Epithelial cell of esophagus (primary cell): ENCODE results near the gene FTO.

ENCODE experiments used
- DNase-seq: peaks from one replicate; pipeline ENCODE4 v3.0.0; 2010; ENCODE audit warnings: low read depth
- H3K4me3 ChIP-seq: 2 replicates; pipeline ENCODE4 v1.5.1; 2011; ENCODE audit warnings: mild to moderate bottlenecking, low read length, control low read depth
- CTCF ChIP-seq: IDR thresholded peaks from 2 replicates; pipeline ENCODE4 v1.5.1; 2011; ENCODE audit warnings: low read depth, mild to moderate bottlenecking, low read length, control low read depth, inconsistent platforms; ENCODE audit not compliant: insufficient read depth; ENCODE audit errors: missing control alignments

Gene FTO

DNA sequence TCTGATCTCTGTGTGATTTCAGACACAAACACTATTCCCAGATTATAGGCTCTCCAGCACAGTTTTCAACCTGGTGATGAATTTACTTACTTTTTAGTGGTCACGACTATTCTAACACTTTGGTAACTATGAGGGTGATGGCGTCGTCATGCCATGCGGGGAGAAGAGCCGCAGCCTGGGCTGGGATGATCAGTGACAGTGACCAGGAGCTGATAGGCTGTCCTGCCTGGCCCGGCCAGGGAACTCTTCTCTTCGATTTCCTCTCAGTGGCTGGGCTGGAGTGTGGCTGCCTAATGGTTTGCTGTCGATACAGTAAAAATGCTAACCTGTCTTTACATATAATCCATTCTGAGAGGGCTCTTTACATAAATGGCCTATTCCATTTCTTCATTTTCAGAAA, 469.5 kb downstream of the FTO start:
- no peak for DNase-seq
- TF ChIP-seq CTCF, result no peak
- H3K4me3 ChIP-seq, result no peak overlapping the region

DNA sequence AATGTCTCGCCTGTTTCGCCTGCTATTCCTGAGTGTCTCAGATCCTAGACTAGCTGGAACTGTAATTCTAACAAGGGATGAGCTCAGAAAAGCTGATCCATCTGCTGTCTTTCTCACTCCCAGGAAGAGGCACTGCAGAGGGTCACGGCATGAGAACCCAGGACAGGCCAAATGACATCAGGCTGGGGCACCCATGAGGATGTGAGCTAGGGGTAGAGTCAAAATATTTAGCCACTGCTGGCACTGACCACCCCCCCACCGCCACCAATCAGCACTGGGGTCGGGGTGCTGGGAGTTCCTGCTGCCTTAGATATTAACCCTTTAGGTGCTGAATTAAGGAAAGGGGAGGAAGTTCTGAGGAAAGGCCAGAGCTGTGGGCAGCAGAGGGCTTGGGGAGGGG, 470.2 kb downstream of the FTO start:
- DNase-seq, result no peak

DNA sequence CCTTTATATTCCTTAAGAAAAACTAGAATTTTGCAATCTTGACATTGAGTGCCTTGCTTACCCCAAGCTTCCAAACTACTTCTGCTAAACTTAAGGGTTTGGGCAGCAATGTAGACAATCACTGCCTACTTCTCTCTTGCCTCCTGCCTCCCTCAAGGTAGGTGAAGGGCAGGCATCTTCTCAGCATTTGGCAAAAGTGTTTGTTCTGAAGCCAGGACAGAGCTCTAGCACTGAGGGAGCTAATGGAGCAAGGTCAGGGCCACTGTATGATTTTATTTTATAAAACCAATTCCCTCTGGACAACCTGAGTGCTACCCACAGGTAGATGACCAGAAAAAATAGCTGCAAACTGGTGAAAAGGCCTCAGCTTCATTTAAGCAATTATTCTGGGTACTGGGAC, 470.8 kb downstream of the FTO start:
- H3K4me3 ChIP-seq, result no peak overlapping the region
- no peak for DNase-seq
- TF ChIP-seq CTCF, result no peak

More for the DNA sequence above, 470.2 kb downstream of the FTO start:
- H3K4me3 ChIP-seq, result no peak overlapping the region
- no peak for TF ChIP-seq CTCF

DNA sequence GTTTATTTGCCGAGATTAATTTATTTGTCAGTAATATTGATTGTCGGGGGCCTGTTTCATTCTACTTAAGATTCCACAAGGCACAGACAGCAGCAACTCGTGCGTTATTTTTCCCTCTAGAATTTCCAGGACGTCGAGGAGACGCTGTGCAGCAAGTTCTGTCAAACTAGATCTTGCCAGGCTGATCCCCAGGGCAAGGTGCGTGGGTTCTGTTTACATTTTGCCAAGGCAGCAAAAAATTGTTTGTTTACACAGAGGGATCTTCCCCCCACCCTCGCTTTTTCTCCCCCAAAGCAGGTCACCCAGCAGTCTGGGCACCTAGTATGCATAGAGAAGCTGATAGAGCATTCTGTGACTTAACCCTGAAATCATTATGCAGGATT, 471.2 kb downstream of the FTO start:
- H3K4me3 ChIP-seq, result no peak overlapping the region
- DNase-seq, result no peak

DNA sequence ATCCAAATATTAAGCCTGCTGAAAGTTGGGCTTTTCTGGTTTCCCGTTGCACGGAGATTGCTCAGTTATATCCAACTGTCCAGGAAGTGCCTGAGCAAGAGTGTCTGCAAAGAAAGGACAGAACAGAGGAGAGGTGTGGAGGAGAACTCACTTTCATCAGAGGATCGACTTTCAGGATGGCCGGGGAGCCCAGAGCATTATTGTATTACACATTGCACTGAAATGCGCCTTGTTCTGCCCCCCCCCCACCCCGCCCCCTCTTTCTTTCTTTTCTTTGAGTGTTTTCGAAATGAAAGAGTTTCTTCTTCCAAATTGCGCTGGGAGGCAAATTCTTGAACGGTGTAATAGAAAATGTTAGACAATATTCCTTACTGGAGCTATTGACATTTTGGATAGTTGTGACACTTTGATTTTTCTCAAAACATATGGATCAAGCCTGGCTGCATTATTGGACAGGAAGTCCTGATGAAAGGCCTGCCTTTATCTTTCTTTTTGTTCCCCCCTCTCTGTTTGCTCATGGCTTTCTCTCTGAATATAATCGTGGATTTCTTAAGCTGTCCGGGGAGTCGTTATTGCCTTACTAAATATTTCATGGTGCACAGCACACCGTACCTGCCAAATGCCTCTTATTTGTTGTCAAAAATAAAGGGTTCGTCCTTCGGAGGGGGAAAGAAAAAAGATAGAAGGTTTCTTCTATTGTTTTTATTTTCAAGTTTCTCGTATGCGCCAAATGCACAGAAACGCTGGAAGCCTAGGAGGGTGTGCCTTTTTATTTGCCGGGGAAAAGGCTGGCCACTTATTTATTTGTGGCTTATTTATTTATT, 471.8 kb downstream of the FTO start:
- no peak for TF ChIP-seq CTCF
- DNase-seq, result peak; percentile 34
- H3K4me3 ChIP-seq, result no peak overlapping the region

More for the DNA sequence above, 471.2 kb downstream of the FTO start:
- TF ChIP-seq CTCF, result no peak

- no peak overlapping the region for H3K4me3 ChIP-seq
- no peak for DNase-seq
- TF ChIP-seq CTCF, result no peak
These were observed 472.5 kb downstream of the FTO start for GRCh38 chr16:54176376-54176901.
